Stomach (tissue), 9 donors: ENCODE data around the gene MKKS. TPM values are rescaled to one million over a fixed set of nuclear protein-coding genes. Genes with fewer than 3 reads are reported as not detected.

ENCODE experiments used
- DNase-seq, 2 donors: peaks; one replicate each; pipeline versions ENCODE4 v3.0.0 to v3.0.0-alpha.2; 2013 to 2019
- H3K27ac ChIP-seq, 5 donors: fragments of 200-600 bp in 4 of 5; sonication (generic) in 4 of 5; one replicate each; pipeline ENCODE4 v1.5.1; 2013 to 2019; ENCODE audit warnings: mild to moderate bottlenecking in 1 of 5, moderate library complexity in 1 of 5
- H3K27me3 ChIP-seq, 3 donors: fragments of 200-600 bp; sonication (generic); one replicate each; pipeline ENCODE4 v1.5.1; 2017 to 2019; ENCODE audit warnings: mixed run types in 1 of 3
- H3K36me3 ChIP-seq, 4 donors: fragments of 200-600 bp; sonication (generic); 1 replicate in 3 of 4; 2 replicates in 1 of 4; pipeline ENCODE4 v1.5.1; 2016 to 2019
- H3K4me1 ChIP-seq, 4 donors: fragments of 200-600 bp; sonication (generic); one replicate each; pipeline ENCODE4 v1.5.1; 2016 to 2019
- H3K4me3 ChIP-seq, 4 donors: fragments of 200-600 bp; sonication (generic) in 3 of 4; one replicate each; pipeline ENCODE4 v1.5.1; 2016 to 2019; ENCODE audit warnings: mild to moderate bottlenecking in 1 of 4
- H3K9me3 ChIP-seq, 4 donors: fragments of 200-600 bp; sonication (generic); one replicate each; pipeline ENCODE4 v1.5.1; 2016 to 2019
- CTCF ChIP-seq, 7 experiments: fragments of 450-650 bp in 4 of 7; fragments of 200-600 bp in 3 of 7; sonication (generic) in 3 of 7; IDR thresholded peaks; one replicate each; pipeline ENCODE4 v1.5.1; 2016 to 2019; ENCODE audit warnings: antibody characterized with exemption in 7 of 7, control low read depth in 2 of 7, mild to moderate bottlenecking in 1 of 7
- EP300 ChIP-seq: sonication (generic); formaldehyde crosslinking; IDR thresholded peaks from one replicate; pipeline ENCODE4 v1.6.1; 2017; ENCODE audit warnings: antibody characterized with exemption
- POLR2A ChIP-seq, 4 donors: fragments of 450-650 bp; IDR thresholded peaks; one replicate each; pipeline ENCODE4 v1.6.1; 2016; ENCODE audit warnings: antibody characterized with exemption in 4 of 4, control low read depth in 2 of 4, mild to moderate bottlenecking in 1 of 4, moderate library complexity in 1 of 4
- POLR2AphosphoS5 ChIP-seq, 3 donors: sonication (generic); formaldehyde crosslinking; IDR thresholded peaks; one replicate each; pipeline ENCODE4 v1.6.1; 2016; ENCODE audit warnings: antibody characterized with exemption in 3 of 3
- WGBS, 5 donors: extraction: QIAGEN DNeasy Blood & Tissue Kit in 3 of 5; methylation state at CpG; one replicate each; pipeline versions ENCODE4 v1.1.5 to v1.1.7; 2013 to 2018; 5-methylcytosine and 5-hydroxymethylcytosine counted together
- intact Hi-C: fragments of 100-400 bp; cut with DNase I; formaldehyde crosslinking; loops from one replicate; pipeline ENCODE4 v1.15.1; 2023; ENCODE audit warnings: low total_unique reads
- polyA plus RNA-seq, 3 donors: library from polyadenylated mRNA; stranded (reverse); fragments of 200-250 nt; gene quantifications; one replicate each; pipeline ENCODE4 v1.2.3, GENCODE V29; 2013
- total RNA-seq, 5 donors: library from RNA; depleted of rRNA; stranded (reverse); fragments of >200 nt; gene quantifications; one replicate each; pipeline versions ENCODE4 v1.1.0 to v1.2.3, GENCODE V29; 2014 to 2016
- donor health status: healthy with polysubstance abuse.
- donor health status: Bipolar disorder and iron deficiency.
- donor health status: healthy.

Gene MKKS
- total and polyA plus RNA-seq, 8 donors, result 6.1 to 18.6 (median 12.3) TPM

DNA sequence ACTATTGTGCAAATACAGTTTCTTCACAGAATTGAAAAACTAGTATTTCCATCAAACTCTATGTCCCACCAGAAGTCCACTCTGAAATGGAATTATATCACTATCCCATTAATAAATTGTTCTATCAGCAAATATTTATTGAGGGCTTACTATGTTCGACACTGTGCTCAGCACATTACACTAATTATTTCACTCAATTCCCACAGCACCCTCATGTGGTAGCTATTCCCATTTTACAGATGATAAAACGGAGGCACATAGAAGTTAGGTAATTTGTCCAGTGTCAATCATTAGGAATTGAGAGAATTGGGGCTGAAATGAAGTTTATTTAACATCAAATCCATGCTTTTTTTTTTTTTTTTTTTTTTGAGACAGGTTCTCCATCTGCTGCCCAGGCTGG, 52.5 kb downstream of the MKKS start:
- intact Hi-C loops, result no loop called here
- WGBS, 5 donors, result 65 to 73% (median 70%) methylated on average over 2 of the region's 2 CpGs
- Histone ChIP-seq H3K36me3 (no peaks in the 10 kb centered on the region), H3K27ac (no peak overlapping the region), H3K9me3 (no peaks in the 10 kb centered on the region), H3K27me3 (no peaks in the 10 kb centered on the region), H3K4me3 (no peak overlapping the region), H3K4me1 (no peaks in the 10 kb centered on the region)
- DNase-seq, result no peak
- TF ChIP-seq CTCF (IDR thresholded peaks at IDR 0.05) (no peak), EP300 (no peak), POLR2A (IDR thresholded peaks at IDR 0.05) (no peak), POLR2AphosphoS5 (IDR thresholded peaks at IDR 0.05) (no peak)

GRCh38 chr20:10379761-10380160, 54.3 kb downstream of the MKKS start:
- H3K27me3 ChIP-seq, result no peaks in the 10 kb centered on the region
- no peak for DNase-seq
- no peak for TF ChIP-seq POLR2AphosphoS5 (IDR thresholded peaks at IDR 0.05)
- no peak for TF ChIP-seq CTCF (IDR thresholded peaks at IDR 0.05)
- TF ChIP-seq EP300, result no peak
- no peak for TF ChIP-seq POLR2A (IDR thresholded peaks at IDR 0.05)
- WGBS, 5 donors, result 76 to 84% (median 81%) methylated on average over 7 of the region's 7 CpGs
- no peak overlapping the region for H3K27ac ChIP-seq
- H3K9me3 ChIP-seq, result no peaks in the 10 kb centered on the region
- H3K4me3 ChIP-seq, result no peak overlapping the region
- no peaks in the 10 kb centered on the region for H3K36me3 ChIP-seq
- intact Hi-C loops, result no loop called here
- no peaks in the 10 kb centered on the region for H3K4me1 ChIP-seq

- Histone ChIP-seq H3K4me3 (no peak overlapping the region), H3K9me3 (no peaks in the 10 kb centered on the region), H3K27me3 (no peaks in the 10 kb centered on the region), H3K27ac (no peak overlapping the region), H3K36me3 (no peaks in the 10 kb centered on the region), H3K4me1 (no peaks in the 10 kb centered on the region)
- no peak for TF ChIP-seq POLR2A (IDR thresholded peaks at IDR 0.05)
- no peak for TF ChIP-seq CTCF (IDR thresholded peaks at IDR 0.05)
- TF ChIP-seq POLR2AphosphoS5 (IDR thresholded peaks at IDR 0.05), result no peak
- TF ChIP-seq EP300, result no peak
- intact Hi-C loops, result no loop called here
- 86 to 92% (median 90%) methylated on average over 6 of the region's 6 CpGs for WGBS, 5 donors
- DNase-seq, result no peak
Observed at GRCh38 chr20:10376270-10377075, 57.5 kb downstream of the MKKS start.

- H3K4me1 ChIP-seq, result peaks cover 0 to 2% (median under 1%) of the 10 kb centered on the region in 4 donors
- WGBS, 5 donors, result 66 to 71% (median 67%) methylated on average over 2 of the region's 2 CpGs
- intact Hi-C loops, result no loop called here
- no peak overlapping the region for H3K27ac ChIP-seq
- DNase-seq, result no peak
- no peak overlapping the region for H3K4me3 ChIP-seq
- H3K9me3 ChIP-seq, result no peaks in the 10 kb centered on the region
- H3K36me3 ChIP-seq, result no peaks in the 10 kb centered on the region
- TF ChIP-seq POLR2AphosphoS5 (IDR thresholded peaks at IDR 0.05), result no peak
- TF ChIP-seq EP300, result no peak
- no peak for TF ChIP-seq CTCF (IDR thresholded peaks at IDR 0.05)
- TF ChIP-seq POLR2A (IDR thresholded peaks at IDR 0.05), result no peak
- H3K27me3 ChIP-seq, result no peaks in the 10 kb centered on the region
Observed at GRCh38 chr20:10375191-10375590, 58.8 kb downstream of the MKKS start.
